Vagina (tissue), 2 donors: ENCODE data around the gene SBF2.

Experiments used
- CTCF ChIP-seq, 3 experiments: fragments of 450-650 bp in 2 of 3; fragments of 200-600 bp in 1 of 3; sonication (generic) in 1 of 3; IDR thresholded peaks; one replicate each; pipeline ENCODE4 v1.5.1; 2017 to 2019; ENCODE audit warnings: antibody characterized with exemption in 3 of 3, mild to moderate bottlenecking in 2 of 3, moderate library complexity in 2 of 3
- POLR2A ChIP-seq, 2 donors: fragments of 450-650 bp; IDR thresholded peaks; one replicate each; pipeline ENCODE4 v1.6.1; 2017; ENCODE audit warnings: antibody characterized with exemption in 2 of 2, mild to moderate bottlenecking in 2 of 2, moderate library complexity in 2 of 2

- TF ChIP-seq CTCF (IDR thresholded peaks at IDR 0.05): no peak
- TF ChIP-seq POLR2A (IDR thresholded peaks at IDR 0.05): no peak
Observed at GRCh38 chr11:9759519-9760192, 534.4 kb downstream of the SBF2 start.
